ENCODE data around the gene SAMD11. TPM values are rescaled to one million over a fixed set of nuclear protein-coding genes. Genes with fewer than 3 reads are reported as not detected.

Gene SAMD11
- total RNA-seq, 1 donor from 2014 or later: 6.0 TPM

- H3K9me3 ChIP-seq (ENCODE audit: insufficient read depth, low read depth, low read length): no peaks in the 10 kb centered on the region
- Mint-ChIP-seq H3K36me3 (ENCODE audit: low read depth, unreplicated experiment) (no peaks in the 10 kb centered on the region), H3K4me3 (ENCODE audit: unreplicated experiment) (no peak overlapping the region), H3K27me3 (ENCODE audit: low read depth, unreplicated experiment) (peaks cover 69% of the 10 kb centered on the region), H3K4me1 (ENCODE audit: low read depth, unreplicated experiment) (peaks cover 4% of the 10 kb centered on the region), H3K9me3 (ENCODE audit: unreplicated experiment) (no peaks in the 10 kb centered on the region), H3K27ac (ENCODE audit: unreplicated experiment) (no peak overlapping the region)
- H3K79me2 ChIP-seq (ENCODE audit: insufficient read depth, low read length): no peaks in the 10 kb centered on the region
- H3K27ac ChIP-seq (ENCODE audit: low read depth, low read length): no peak overlapping the region
- TF ChIP-seq CTCF (IDR thresholded peaks at IDR 0.05; ENCODE audit: insufficient read depth, low read depth, low read length) (no peak), EZH2 (IDR thresholded peaks at IDR 0.05; ENCODE audit: insufficient read depth, low read length) (no peak)
- peaks cover 9% of the 10 kb centered on the region for H3K4me1 ChIP-seq (ENCODE audit: insufficient read depth, low read length)
- H3K36me3 ChIP-seq (ENCODE audit: insufficient read depth, low read length): no peaks in the 10 kb centered on the region
- DNase-seq (ENCODE audit: low read depth): no peak
- no peak overlapping the region for H3K4me2 ChIP-seq (ENCODE audit: low read length)
- no peak overlapping the region for H2AFZ ChIP-seq (ENCODE audit: low read depth, low read length)
- no peak overlapping the region for H3K9ac ChIP-seq (ENCODE audit: low read length)
- H3K4me3 ChIP-seq (ENCODE audit: insufficient read depth, low read depth, low read length): no peak overlapping the region
- peaks cover 25% of the 10 kb centered on the region for H3K27me3 ChIP-seq (ENCODE audit: insufficient read depth, low read length)
- peaks cover 3% of the 10 kb centered on the region for H4K20me1 ChIP-seq (ENCODE audit: insufficient read depth, low read length)
- FAIRE-seq: no peak
Observed at GRCh38 chr1:917076-917459, 6.7 kb upstream of the SAMD11 start.

GRCh38 chr1:917466-918091 lies 6.1 kb upstream of the SAMD11 start:
- Mint-ChIP-seq H3K36me3 (ENCODE audit: low read depth, unreplicated experiment) (no peaks in the 10 kb centered on the region), H3K9me3 (ENCODE audit: unreplicated experiment) (no peaks in the 10 kb centered on the region), H3K27me3 (ENCODE audit: low read depth, unreplicated experiment) (peaks cover 71% of the 10 kb centered on the region), H3K4me1 (ENCODE audit: low read depth, unreplicated experiment) (peaks cover 4% of the 10 kb centered on the region), H3K27ac (ENCODE audit: unreplicated experiment) (no peak overlapping the region), H3K4me3 (ENCODE audit: unreplicated experiment) (no peak overlapping the region)
- Histone ChIP-seq H3K79me2 (ENCODE audit: insufficient read depth, low read length) (no peaks in the 10 kb centered on the region), H3K9me3 (ENCODE audit: insufficient read depth, low read depth, low read length) (no peaks in the 10 kb centered on the region), H3K36me3 (ENCODE audit: insufficient read depth, low read length) (no peaks in the 10 kb centered on the region), H4K20me1 (ENCODE audit: insufficient read depth, low read length) (peaks cover 2% of the 10 kb centered on the region), H3K27ac (ENCODE audit: low read depth, low read length) (no peak overlapping the region), H3K4me3 (ENCODE audit: insufficient read depth, low read depth, low read length) (no peak overlapping the region), H3K4me1 (ENCODE audit: insufficient read depth, low read length) (peaks cover 9% of the 10 kb centered on the region), H2AFZ (ENCODE audit: low read depth, low read length) (no peak overlapping the region), H3K4me2 (ENCODE audit: low read length) (no peak overlapping the region), H3K9ac (ENCODE audit: low read length) (no peak overlapping the region), H3K27me3 (ENCODE audit: insufficient read depth, low read length) (peaks cover 25% of the 10 kb centered on the region)
- no peak for TF ChIP-seq CTCF (IDR thresholded peaks at IDR 0.05; ENCODE audit: insufficient read depth, low read depth, low read length)
- no peak for TF ChIP-seq EZH2 (IDR thresholded peaks at IDR 0.05; ENCODE audit: insufficient read depth, low read length)
- no peak for DNase-seq (ENCODE audit: low read depth)
- FAIRE-seq: no peak

- no peak overlapping the region for H3K27ac Mint-ChIP-seq (ENCODE audit: unreplicated experiment)
- H3K4me2 ChIP-seq (ENCODE audit: low read length): no peak overlapping the region
- H3K9ac ChIP-seq (ENCODE audit: low read length): no peak overlapping the region
- no peak overlapping the region for H2AFZ ChIP-seq (ENCODE audit: low read depth, low read length)
- no peaks in the 10 kb centered on the region for H3K9me3 Mint-ChIP-seq (ENCODE audit: unreplicated experiment)
- H3K36me3 Mint-ChIP-seq (ENCODE audit: low read depth, unreplicated experiment): no peaks in the 10 kb centered on the region
- no peak overlapping the region for H3K27ac ChIP-seq (ENCODE audit: low read depth, low read length)
- H3K9me3 ChIP-seq (ENCODE audit: insufficient read depth, low read depth, low read length): no peaks in the 10 kb centered on the region
- H3K4me3 ChIP-seq (ENCODE audit: insufficient read depth, low read depth, low read length): no peak overlapping the region
- peaks cover 25% of the 10 kb centered on the region for H3K27me3 ChIP-seq (ENCODE audit: insufficient read depth, low read length)
- DNase-seq (ENCODE audit: low read depth) (no peak), FAIRE-seq (no peak)
- peaks cover 13% of the 10 kb centered on the region for H3K4me1 ChIP-seq (ENCODE audit: insufficient read depth, low read length)
- peaks cover 5% of the 10 kb centered on the region for H4K20me1 ChIP-seq (ENCODE audit: insufficient read depth, low read length)
- TF ChIP-seq CTCF (IDR thresholded peaks at IDR 0.05; ENCODE audit: insufficient read depth, low read depth, low read length) (no peak), EZH2 (IDR thresholded peaks at IDR 0.05; ENCODE audit: insufficient read depth, low read length) (no peak)
- no peaks in the 10 kb centered on the region for H3K79me2 ChIP-seq (ENCODE audit: insufficient read depth, low read length)
- H3K36me3 ChIP-seq (ENCODE audit: insufficient read depth, low read length): no peaks in the 10 kb centered on the region
- H3K4me1 Mint-ChIP-seq (ENCODE audit: low read depth, unreplicated experiment): peaks cover 4% of the 10 kb centered on the region
- peaks cover 74% of the 10 kb centered on the region for H3K27me3 Mint-ChIP-seq (ENCODE audit: low read depth, unreplicated experiment)
- no peak overlapping the region for H3K4me3 Mint-ChIP-seq (ENCODE audit: unreplicated experiment)
Observed at GRCh38 chr1:918353-918752, 5.4 kb upstream of the SAMD11 start.

All from astrocyte (in vitro differentiated cells and primary cell).